Measurements from ENCODE around the gene FLYWCH1.
A peak's percentile ranks its signal among the peaks of the same experiment; 100 is the strongest.

FLYWCH1 gene

DNA sequence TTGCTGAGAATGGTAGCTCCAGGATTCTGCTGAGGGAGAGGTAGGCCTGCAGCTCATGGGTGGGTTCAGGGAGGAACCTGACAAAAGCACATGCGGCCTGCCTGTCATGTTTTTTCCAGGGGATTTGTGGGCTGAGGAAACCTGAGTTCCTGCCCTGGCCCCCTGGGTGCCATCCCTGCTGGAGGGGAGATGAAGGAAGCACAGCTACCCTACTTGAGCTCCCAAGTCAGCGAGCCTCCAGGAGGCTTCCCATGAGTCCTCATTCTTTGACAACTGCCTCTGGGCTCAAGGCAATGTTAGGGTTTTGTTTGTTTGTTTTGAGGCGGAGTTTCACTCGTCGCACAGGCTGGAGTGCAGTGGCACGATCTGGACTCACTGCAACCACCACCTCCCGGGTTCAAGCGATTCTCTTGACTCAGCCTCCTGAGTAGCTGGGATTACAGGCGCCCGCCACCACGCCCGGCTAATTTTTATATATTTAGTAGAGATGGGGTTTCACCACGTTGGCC lies 12.1 kb upstream of the FLYWCH1 start:
- DNase-seq: no peak

DNA sequence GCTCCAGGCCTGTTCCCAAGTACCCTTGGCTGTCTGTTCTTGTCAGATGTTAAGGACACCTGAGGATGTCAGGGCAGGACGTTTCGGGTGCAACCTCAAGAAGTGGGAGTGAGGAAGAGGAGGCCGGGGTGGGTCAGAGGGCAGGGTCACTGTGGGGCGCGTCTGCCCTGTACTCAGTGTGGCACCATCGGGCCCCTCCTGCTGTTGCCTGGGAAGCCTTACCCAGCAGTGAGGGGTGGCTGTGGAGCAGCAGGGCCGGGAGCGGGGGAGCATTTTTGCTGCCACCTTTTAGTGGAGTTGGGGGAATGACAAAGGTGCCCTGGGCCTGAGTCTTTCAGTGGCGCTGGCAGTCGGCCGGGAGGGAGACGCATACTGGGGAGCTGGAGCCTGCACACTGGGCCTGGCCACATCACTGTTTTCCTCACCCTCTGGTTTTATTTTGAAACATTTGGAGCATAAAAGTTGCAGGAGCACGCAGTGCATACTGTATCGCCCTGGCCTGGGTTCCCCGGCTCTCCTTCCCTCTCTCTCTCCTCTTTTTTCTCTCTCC lies 11.1 kb upstream of the FLYWCH1 start:
- no peak for DNase-seq

DNA sequence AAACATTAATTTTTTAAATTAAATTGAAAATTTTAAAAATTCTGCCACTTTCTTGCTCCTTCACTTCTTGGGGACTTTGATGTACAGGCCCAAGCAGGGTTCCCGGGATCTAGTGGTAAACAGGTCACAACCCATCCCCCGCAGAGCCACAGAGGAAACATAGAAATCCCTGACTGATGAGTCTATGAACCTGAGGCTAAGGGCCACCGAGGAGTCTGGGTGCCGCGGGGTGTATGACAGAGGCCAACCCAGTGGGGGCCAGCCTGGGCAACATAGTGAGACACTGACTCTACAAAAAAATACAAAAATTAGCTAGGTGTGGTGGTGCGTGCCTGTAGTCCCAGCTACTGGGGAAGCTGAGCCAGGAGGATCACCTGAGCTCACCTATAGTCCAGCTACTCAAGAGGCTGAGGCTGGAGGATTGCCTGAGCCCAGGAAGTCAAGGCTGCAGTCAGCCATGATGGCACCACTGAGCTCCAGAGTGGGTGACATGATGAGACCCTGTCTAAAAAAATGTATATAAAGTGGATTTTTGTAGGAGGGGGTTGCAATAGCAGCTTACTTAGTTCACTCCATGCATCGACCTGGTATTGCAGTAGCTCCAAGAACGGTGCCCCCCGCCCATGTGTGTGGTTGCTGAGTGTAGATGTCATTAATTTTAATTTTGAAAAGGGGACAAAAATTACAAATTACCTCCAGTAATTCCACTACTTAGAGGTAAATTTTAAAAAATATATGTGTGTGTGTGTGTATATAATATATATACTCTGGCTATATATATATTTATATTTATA lies 9.2 kb upstream of the FLYWCH1 start:
- no peak for DNase-seq

DNA sequence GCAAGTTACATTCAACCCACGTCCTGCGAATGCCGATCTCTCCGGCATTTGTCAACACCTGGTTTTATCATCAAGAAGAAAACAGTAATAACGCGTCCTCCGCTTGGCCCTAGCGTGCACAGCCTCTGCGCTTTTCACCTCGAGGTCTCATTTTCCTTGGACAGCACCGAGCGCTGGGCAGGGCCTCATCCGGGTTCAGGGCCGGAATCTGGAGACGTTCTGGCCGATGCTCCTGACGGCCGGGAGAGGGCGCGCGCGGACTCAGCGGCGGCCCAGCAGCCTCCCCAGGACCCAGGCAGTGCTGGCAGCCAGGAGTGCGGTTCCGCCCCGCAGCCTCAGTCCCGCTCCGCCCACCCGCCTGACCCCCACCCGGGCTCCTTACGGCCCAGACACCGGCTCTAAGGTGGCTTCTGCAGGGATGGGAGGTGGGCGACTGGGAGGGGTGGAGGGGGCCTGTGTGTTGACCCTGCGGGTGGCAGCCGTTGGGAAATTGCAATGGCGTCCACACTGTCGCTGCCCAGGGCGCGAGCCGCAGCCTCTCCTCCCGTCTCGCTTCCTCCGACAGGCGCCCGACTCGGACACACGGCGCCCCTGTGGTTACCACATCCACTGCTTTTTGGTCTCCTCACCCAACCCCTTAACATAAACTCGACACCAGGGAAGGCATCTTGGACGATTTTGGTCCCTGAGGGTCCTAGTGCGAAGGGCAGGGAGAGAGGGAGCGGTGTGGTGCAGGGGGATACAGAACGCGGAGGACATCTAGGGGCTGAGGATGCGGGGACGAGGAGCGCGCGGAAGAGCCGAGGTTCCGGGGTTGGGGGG lies 7.4 kb upstream of the FLYWCH1 start:
- peak; percentile 90 for DNase-seq

DNA sequence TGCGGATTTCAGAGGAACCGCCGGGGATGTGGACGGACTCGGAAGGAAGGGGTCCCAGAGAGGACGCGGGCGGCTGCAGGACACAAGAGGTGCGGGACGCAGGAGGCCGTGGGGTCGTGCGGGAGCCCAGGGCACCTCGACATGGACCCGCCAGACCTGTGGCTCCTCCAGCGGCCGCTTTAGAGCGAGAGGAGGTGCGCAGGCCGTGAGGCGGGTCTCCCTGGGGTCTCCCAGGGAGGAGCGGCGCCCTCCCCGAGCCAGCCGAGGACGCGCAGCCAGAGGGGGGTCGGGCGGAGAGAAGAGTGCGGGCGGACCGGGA lies 6.8 kb upstream of the FLYWCH1 start:
- no peak for DNase-seq

DNA sequence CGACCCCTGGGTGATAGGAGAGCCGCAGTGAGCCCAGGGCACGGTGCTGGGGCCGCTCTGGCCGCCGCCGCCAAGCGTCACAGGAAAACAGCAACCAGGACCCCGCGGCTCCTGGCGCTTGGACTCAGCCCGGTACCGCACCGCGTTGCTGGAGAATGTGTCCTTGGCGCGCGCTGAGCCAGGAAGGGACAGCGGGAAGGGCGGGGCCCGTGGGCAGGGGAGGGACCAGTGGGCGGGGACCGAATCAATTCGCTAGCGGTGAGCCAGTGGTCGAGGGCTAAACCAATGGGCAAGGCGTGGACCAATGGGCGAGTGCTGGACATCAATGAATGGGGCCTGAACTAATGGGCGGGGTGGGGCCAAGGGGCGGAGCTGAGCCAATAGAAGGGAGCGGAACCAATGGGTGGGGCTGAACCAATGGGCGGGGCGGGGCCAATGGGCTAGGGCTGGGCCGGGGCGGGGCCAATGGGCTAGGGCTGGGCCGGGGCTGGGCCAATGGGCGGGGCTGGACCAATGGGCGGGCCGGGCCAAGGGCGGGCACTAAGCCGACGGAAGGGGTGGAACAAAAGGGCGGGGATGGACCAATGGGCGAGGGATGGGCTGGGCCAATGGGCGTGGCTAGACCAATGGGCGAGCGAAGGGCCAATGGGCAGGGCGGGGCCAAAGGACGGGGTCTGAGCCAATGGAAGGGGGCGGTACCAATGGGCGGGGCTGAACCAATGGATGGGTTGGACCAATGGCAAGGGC lies 6.3 kb upstream of the FLYWCH1 start:
- peak; percentile 99 for DNase-seq

DNA sequence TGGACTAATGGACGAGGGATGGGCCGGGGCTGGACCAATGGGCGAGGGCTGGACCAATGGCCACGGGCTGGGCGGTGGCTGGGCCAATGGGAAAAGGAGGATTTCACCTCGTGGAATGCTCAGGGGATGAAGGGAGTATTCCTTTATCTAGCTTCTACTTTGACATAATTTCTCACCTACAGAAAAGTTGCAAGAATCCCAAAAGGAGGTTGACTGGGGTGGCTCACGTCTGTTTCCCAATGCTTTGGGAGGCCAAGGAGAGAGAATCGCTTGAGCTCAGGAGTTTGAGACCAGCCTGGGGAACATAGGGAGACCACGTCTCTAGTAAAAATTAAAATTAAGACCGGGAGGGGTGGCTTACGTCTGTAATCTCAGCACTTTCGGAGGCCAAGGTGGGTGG lies 5.7 kb upstream of the FLYWCH1 start:
- no peak for DNase-seq

DNA sequence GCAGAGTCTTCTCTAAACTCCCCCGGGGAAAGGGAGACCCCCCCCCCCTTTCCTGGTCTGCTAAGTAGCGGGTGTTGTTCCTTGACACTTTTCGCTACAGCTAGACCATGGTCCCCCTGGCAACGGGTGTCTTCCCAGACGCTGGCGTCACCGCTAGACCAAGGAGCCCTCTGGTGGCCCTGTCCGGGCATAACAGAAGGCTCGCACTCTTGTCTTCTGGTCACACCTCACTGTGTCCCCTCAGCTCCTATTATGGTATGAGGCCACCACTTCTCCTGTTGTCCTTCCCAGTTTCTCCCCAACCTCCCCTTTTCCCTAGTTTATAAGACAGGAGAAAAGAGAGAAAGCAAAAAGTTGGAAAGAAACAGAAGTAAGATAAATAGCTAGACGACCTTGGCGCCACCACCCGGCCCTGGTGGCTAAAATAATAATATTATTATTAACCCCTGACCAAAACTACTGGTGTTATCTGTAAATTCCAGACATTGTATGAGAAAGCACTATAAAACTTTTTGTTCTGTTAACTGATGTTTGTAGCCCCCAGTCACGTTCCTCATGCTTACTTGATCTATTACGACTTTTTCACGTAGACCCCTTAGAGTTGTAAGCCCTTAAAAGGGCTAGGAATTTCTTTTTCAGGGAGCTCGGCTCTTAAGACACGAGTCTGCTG lies 4.5 kb upstream of the FLYWCH1 start:
- DNase-seq: peak; percentile 59

DNA sequence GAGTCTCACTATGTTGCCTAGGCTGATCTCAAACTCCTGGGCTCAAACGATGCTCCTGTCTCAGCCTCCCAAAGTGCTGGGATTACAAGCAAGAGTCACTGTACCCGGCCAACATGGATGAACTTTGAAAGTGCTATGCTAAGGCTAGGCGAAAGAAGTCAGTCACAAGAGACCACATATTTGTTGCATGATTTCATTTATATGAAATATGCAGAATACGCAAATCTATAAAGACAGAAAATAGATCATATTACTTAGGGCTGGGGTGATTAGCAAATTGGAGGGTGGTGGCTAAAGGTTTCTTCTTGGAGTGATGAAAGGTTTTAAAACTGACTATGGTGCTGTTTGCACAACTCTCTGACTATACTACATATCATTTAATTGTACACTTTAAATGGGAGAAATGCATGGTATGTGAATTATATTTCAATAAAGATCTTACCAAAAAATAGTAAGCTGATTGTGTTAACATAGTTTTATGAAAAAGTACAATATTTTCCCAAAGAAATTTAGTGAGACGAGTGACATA lies 1.2 kb upstream of the FLYWCH1 start:
- DNase-seq: no peak

DNA sequence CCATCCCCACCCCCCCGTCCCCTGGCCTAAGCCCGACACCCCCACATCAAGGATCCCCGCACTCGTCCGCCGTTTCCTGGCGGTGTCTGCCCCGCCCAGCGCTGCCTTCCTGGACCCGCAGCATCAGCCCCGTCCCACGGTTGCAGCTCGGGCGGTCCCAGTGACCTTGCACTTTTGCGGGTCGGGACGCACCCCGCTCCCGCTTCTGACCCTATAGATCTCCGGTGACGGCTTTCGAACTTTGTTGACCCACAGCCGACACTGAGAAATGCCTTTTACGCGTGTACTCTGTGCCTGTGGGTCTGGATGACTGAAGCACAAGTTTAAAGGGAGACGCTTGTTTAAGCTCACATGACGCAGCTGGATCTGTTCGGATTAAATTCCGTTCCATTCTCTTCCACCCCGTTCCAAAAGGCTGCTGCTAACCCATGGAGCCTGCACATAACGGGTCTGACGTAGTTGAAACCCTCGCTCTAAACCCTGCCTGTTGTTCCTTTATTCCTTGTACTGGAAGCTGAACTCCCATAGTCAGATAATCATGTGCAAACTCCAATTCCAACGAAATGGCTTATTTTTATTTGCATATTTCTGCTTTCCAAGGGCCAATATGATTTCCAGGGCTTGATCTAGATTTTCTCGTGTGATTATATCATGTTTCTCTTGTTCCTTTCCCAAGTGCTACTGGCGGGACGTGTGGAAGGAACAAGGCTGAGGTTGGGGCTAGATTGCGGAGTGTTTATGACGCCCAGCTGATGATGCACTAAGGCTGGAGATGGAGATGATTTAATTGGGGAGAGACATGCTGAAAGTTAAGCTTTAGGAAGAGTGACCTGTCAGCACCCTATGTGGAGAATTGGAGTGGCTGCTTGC lies 834 bp downstream of the FLYWCH1 start:
- peak; percentile 36 for DNase-seq

DNA sequence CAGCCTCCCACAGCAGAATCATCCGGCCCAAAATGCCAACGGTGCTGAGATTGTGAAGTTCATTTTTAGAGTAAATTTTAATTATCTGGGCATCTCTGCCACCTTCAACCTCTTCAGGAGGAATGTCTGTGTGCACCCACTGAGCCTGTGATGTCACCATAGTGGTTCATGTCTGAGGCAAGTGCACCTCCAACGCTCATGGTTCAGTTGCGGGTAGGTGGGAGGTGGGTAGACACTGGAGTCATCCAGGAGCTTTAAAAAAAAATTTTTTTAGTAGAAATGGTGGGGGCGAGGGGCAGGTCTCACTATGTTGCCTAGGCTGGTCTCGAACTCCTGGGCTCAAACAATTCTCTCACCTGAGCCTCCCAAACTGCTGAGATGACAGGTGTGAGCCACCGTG lies 1.9 kb downstream of the FLYWCH1 start:
- DNase-seq: no peak

DNA sequence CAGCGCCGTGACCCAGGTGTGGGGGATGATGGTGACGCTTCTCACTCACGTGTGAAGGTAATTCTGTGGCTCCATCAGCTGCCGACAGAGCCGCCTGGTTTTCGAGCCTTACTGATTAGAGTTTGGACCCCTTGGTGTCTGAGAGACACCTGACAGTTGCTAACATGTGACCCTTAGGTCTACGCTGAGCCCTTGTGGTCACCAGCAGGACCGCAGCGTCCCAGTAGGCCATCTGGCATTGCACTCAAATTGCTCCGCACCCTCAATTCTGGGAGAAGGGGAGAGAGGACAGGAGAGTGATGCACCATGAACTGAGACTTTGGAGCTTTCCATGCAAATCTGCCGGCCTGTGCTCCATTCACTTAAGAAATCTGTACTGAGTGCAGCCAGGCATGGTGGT lies 2.5 kb downstream of the FLYWCH1 start:
- DNase-seq: no peak

DNA sequence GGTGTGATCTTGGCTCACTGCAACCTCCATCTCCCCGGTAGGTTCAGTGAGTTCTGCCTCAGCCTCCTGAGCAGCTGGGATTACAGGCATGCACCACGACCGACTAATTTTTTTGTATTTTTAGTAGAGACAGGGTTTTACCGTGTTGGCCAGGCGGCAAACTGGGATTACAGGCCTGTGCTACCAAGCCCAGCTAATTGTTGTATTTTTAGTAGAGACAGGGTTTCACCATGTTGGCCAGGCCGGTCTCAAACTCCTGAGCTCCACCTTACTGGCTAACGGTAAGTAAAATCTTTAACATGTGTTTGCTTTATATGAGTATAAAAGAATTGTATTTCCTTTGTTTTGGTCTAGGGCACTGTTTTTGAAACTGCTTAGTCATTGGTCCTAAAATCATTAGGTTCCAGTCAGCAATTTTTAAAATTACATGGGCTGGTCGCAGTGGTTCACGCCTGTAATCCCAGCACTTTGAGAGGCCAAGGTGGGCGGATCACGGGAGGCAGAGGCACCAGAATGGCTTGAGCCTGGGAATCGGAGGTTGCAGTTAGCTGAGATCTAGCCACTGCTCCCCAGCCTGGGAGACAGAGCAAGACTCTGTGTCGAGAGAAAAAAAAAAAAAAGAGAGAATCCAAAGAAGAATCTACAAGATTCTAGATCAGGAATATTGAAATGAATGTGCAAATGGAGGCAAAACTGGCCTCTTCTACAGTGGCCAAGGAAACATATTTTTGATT lies 3.6 kb downstream of the FLYWCH1 start:
- peak; percentile 27 for DNase-seq

DNA sequence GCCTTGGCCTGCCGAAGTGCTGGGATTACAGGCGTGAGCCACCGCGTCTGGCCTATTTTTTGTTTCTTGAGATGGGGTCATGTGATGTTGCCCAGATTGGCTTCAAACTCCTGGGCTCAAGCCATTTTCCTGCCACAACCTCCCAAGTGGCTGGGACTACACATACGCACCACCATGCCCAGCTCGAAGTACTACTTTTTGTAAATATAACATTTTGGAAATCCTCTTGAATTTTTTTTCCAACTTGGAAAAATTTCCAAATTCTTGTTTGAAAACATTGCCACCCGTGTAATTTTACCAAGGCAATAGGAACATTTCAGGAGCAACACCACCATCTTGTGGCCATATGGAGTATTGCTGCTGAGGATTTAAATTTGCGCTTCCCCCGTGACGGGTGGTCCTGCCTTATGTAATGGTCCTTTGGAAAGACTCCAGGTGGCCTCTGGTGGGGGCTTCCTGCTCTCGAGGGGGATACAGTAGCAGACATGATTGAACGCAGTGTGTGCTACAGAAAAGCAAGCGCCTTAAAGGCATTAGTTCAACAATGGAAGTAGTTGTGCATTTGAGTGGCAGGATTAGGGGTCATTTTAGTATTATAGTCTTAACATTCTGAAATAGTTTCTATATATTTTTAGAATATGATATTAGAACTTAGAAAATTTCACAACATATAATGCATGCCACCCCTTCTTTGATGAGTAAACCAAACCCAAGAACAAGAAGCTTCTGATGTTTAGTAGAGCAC lies 8.0 kb downstream of the FLYWCH1 start:
- peak; percentile 70 for DNase-seq

DNA sequence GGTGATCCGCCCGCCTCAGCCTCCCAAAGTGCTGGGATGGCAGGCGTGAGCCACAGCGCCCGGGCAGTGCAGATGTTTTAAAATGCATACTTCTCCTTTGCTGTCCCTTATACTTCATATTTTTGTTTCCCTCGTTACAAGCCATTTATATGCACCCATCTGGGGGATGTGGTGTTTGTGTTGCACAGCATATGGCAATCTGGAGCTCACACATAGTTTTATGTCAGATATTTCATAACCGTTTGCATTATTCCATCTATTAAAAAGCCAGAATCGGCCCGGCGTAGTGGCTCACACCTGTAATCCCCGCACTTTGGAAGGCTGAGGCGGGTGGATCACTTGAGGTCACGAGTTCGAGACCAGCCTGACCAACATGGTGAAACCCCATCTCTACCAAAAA lies 11.8 kb downstream of the FLYWCH1 start:
- no peak for DNase-seq

DNA sequence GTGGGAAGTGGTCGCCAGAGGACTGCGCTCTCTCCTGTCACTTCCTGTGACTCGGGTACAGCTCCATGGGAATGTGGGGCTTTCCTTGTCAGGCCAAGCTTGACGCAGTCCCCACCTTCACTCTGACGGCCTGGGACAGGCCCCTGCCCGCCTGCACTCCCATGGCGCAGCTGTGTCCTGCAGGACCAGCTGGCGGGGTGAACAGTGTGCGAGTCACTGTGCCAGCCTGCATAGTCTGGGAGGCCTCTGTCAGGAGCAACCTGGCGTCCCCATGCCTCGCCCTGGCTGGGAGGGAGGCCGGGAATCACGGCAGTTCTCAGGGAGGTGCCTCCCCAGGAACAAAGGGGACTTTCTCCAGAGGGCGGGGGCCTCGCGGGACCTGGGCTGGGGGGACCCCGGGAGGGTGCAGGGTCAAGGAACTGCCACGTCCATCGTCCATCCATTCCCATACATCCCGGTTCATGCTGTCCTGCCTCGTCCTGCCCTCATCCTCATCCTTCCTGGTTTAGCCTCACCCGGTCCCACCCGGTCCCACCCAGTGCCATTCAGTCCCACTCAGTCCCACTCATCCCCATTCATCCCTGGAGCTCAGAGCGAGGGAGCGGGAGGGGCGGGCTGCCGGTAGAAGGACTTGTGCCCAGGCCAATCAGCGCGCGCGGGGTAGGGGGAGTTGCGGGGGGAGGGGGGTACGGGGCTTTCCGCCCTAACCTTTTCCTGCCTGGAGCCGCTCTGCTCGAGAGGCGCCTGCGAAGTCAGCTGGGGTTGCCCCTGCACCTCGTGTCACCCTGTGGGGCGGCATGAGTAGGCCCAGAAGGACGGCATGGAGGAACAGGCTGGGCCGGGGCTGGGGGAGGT lies 13.4 kb downstream of the FLYWCH1 start:
- no peak for DNase-seq

DNA sequence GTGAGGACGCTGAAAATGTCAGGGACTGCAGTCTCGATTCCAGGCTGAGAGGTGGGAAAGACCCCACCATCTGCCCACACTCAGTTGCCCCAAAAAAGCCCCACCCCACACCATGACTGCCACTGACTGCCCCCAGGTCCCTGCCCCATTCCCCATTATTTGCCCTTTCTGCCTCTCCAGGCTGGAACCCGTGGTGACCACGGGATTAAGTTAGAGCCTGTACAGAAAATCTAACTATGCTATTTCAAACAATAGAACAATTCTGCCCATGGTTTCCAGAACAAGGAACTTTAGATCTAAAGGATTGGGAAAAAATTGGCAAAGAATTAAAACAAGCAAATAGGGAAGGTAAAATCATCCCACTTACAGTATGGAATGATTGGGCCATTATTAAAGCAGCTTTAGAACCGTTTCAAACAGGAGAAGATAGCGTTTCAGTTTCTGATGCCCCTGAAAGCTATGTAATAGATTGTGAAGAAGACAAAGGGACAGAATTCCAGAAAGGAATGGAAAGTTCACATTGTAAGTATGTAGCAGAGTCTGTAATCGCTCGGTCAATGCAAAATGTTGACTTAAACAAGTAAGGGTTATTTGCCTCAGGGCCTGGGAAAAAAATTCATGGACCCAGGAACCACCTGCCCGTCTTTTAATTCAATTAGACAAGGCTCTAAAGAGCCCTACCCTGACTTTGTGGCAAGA lies 14.4 kb downstream of the FLYWCH1 start:
- no peak for DNase-seq

DNA sequence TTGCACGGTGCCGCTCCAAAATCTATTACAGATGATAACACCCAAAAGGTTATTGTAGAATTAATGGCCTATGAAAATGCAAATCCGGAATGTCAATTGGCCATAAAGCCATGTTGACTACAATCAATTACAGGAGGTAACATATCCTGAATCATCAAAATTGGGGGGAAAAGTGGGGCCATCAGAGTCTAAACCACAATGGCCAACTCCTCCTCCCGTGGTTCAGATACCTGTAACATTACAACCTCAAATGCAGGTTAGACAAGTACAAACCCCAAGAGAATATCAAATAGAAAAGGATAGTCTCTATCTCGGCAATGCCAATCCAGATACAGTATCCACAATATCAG lies 14.9 kb downstream of the FLYWCH1 start:
- no peak for DNase-seq
